ENCODE results near the gene KRT83.
"Not testable (repeated sequence)": the region's sequence is repeated elsewhere in the genome, so short reads cannot be mapped to it uniquely, and the experiment has no call there.

KRT83 gene

GRCh38 chr12:52317468-52318052 lies 3.6 kb downstream of the KRT83 start:
- Histone ChIP-seq H3K4me3 (ENCODE audit: low read depth in 1 of 2, low read length in 1 of 2) (no peak overlapping the region), H3K36me3 (no peaks in the 10 kb centered on the region), H3K4me1 (ENCODE audit: control insufficient read depth in 1 of 2, insufficient read depth in 1 of 2, low read depth in 1 of 2, low read length in 1 of 2) (no peaks in the 10 kb centered on the region), H3K27ac (no peak overlapping the region), H3K9me3 (no peaks in the 10 kb centered on the region), H3K27me3 (peaks cover 57% of the 10 kb centered on the region)
- TF ChIP-seq, protein P1, sequence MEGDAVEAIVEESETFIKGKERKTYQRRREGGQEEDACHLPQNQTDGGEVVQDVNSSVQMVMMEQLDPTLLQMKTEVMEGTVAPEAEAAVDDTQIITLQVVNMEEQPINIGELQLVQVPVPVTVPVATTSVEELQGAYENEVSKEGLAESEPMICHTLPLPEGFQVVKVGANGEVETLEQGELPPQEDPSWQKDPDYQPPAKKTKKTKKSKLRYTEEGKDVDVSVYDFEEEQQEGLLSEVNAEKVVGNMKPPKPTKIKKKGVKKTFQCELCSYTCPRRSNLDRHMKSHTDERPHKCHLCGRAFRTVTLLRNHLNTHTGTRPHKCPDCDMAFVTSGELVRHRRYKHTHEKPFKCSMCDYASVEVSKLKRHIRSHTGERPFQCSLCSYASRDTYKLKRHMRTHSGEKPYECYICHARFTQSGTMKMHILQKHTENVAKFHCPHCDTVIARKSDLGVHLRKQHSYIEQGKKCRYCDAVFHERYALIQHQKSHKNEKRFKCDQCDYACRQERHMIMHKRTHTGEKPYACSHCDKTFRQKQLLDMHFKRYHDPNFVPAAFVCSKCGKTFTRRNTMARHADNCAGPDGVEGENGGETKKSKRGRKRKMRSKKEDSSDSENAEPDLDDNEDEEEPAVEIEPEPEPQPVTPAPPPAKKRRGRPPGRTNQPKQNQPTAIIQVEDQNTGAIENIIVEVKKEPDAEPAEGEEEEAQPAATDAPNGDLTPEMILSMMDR (IDR thresholded peaks at IDR 0.05): no peak

DNA sequence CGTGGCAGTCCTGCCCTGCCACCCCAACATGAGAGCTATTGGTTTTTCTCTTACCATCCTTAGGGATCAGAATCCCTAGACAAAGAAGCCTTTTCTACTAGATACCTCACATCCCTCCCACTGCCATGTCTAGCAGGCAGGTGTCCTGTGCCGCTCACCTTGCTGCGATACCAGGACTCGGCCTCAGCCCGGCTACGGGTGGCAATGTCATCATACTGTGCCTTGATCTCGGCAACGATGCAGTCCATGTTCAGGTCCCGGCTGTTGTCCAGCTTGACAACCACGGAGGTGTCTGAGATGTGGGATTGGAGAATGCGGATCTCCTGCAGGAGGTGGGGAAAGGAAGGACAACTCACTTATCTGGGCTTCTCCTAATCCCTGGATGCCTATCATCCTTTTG lies 4.5 kb downstream of the KRT83 start:
- H3K27ac ChIP-seq: no peak overlapping the region
- H3K36me3 ChIP-seq: no peaks in the 10 kb centered on the region
- no peaks in the 10 kb centered on the region for H3K9me3 ChIP-seq
- TF ChIP-seq, protein P1 (IDR thresholded peaks at IDR 0.05): no peak
- no peak overlapping the region for H3K4me3 ChIP-seq (ENCODE audit: low read depth in 1 of 2, low read length in 1 of 2)
- H3K4me1 ChIP-seq (ENCODE audit: control insufficient read depth in 1 of 2, insufficient read depth in 1 of 2, low read depth in 1 of 2, low read length in 1 of 2): no peaks in the 10 kb centered on the region
- H3K27me3 ChIP-seq: peaks cover 56% of the 10 kb centered on the region

DNA sequence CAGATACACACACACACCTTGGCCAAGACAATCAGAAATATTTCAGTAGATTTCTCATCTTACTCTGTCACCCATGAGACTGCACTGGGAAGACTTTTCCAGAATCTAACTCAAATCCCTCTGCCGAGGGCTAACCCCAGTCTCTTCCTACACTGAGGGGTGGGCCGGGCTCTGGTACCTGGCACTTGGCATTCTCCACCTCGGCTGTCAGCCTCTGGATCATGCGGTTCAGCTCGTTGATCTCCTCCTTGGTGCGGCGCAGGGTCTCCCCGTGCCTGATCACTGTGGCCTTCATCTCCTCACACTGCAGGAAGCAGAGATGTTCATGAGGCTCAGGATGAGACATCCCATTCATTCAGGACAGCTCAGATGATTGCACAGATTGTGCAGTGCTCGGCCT lies 4.9 kb downstream of the KRT83 start:
- Histone ChIP-seq H3K9me3 (no peaks in the 10 kb centered on the region), H3K27me3 (peaks cover 56% of the 10 kb centered on the region)
- TF ChIP-seq, protein P1 (IDR thresholded peaks at IDR 0.05): no peak

DNA sequence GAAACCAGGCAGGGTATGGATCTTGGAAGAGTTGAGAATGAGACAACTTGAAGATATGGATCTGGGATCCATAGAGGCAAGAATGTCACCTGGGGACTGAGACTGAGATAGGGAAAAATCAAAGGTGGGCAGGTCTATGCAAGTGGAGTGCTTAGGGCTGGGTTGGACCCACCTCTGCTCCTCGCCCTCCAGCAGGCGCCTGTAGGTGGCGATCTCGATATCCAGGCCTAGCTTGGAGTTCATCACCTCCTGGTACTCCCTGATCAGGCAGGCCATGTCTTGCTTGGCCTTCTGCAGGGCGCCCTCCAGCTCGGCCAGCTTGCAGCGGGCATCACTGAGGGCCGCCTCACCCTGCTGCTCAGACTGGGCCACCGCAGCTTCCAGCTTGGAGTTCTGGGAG lies 5.5 kb downstream of the KRT83 start:
- H3K36me3 ChIP-seq; H3K4me3 ChIP-seq (ENCODE audit: low read depth in 1 of 2, low read length in 1 of 2); H3K27ac ChIP-seq; H3K9me3 ChIP-seq; H3K4me1 ChIP-seq (ENCODE audit: control insufficient read depth in 1 of 2, insufficient read depth in 1 of 2, low read depth in 1 of 2, low read length in 1 of 2): not testable (repeated sequence)
- H3K27me3 ChIP-seq: peaks cover 56% of the 10 kb centered on the region

More for the DNA sequence above, 4.9 kb downstream of the KRT83 start:
- no peaks in the 10 kb centered on the region for H3K4me1 ChIP-seq (ENCODE audit: control insufficient read depth in 1 of 2, insufficient read depth in 1 of 2, low read depth in 1 of 2, low read length in 1 of 2)
- no peak overlapping the region for H3K27ac ChIP-seq
- H3K4me3 ChIP-seq (ENCODE audit: low read depth in 1 of 2, low read length in 1 of 2): no peak overlapping the region
- no peaks in the 10 kb centered on the region for H3K36me3 ChIP-seq

DNA sequence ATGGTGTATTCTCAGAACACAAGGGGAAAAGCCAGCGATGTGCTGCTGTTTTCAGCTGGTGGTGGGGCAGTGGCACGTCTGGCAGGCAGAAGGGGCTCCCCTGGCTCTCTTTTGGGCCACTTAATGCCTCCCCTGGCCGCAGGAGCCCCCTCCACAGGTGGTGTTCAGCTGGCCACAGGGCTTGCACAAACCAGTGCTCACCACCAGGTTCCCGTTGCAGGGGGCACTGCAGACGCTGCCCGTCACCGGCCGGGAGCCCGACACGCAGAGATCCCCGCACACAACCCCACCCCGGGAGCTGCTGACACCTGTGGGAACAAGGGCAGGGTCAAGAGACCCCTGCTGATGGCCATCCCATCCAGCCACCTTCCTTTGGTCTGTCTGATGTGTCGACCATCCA lies 6.7 kb downstream of the KRT83 start:
- H3K27me3 ChIP-seq: peaks cover 56% of the 10 kb centered on the region
- TF ChIP-seq, protein P1 (IDR thresholded peaks at IDR 0.05): no peak
- no peak overlapping the region for H3K27ac ChIP-seq
- H3K4me3 ChIP-seq (ENCODE audit: low read depth in 1 of 2, low read length in 1 of 2): no peak overlapping the region
- no peaks in the 10 kb centered on the region for H3K36me3 ChIP-seq
- H3K4me1 ChIP-seq (ENCODE audit: control insufficient read depth in 1 of 2, insufficient read depth in 1 of 2, low read depth in 1 of 2, low read length in 1 of 2): no peaks in the 10 kb centered on the region
- H3K9me3 ChIP-seq: no peaks in the 10 kb centered on the region

GRCh38 chr12:52313926-52314325 lies 7.3 kb downstream of the KRT83 start:
- no peaks in the 10 kb centered on the region for H3K4me1 ChIP-seq (ENCODE audit: control insufficient read depth in 1 of 2, insufficient read depth in 1 of 2, low read depth in 1 of 2, low read length in 1 of 2)
- TF ChIP-seq, protein P1 (IDR thresholded peaks at IDR 0.05): no peak
- H3K27ac ChIP-seq: no peak overlapping the region
- no peaks in the 10 kb centered on the region for H3K36me3 ChIP-seq
- no peaks in the 10 kb centered on the region for H3K9me3 ChIP-seq
- H3K4me3 ChIP-seq (ENCODE audit: low read depth in 1 of 2, low read length in 1 of 2): no peak overlapping the region
- peaks cover 56% of the 10 kb centered on the region for H3K27me3 ChIP-seq

Measured in neutrophil (primary cell).